Epithelial cell of proximal tubule (primary cell): ENCODE data around the gene MED22. TPM values are rescaled to one million over a fixed set of nuclear protein-coding genes. Genes with fewer than 3 reads are reported as not detected.
A peak's percentile ranks its signal among the peaks of the same experiment; 100 is the strongest.

Experiments
- DNase-seq: peaks from one replicate; pipeline ENCODE4 v3.0.0-alpha.2; 2011; ENCODE audit warnings: low read depth
- H3K4me3 ChIP-seq: 2 replicates; pipeline ENCODE4 v1.5.1; 2011; ENCODE audit warnings: low read depth, mild to moderate bottlenecking, low read length
- total RNA-seq: library from RNA; depleted of rRNA; stranded (reverse); fragments of >200 nt; gene quantifications from 2 replicates; pipeline ENCODE4 v1.2.3, GENCODE V29; 2015
- TF ChIP-seq, protein P1 (sequence below): conservative IDR thresholded peaks from 2 replicates; pipeline ENCODE4 v1.5.1; 2012; ENCODE audit warnings: low read depth, mild to moderate bottlenecking, low read length

Gene MED22
- total RNA-seq, 1 donor from 2014 or later, result 18.4 TPM

DNA sequence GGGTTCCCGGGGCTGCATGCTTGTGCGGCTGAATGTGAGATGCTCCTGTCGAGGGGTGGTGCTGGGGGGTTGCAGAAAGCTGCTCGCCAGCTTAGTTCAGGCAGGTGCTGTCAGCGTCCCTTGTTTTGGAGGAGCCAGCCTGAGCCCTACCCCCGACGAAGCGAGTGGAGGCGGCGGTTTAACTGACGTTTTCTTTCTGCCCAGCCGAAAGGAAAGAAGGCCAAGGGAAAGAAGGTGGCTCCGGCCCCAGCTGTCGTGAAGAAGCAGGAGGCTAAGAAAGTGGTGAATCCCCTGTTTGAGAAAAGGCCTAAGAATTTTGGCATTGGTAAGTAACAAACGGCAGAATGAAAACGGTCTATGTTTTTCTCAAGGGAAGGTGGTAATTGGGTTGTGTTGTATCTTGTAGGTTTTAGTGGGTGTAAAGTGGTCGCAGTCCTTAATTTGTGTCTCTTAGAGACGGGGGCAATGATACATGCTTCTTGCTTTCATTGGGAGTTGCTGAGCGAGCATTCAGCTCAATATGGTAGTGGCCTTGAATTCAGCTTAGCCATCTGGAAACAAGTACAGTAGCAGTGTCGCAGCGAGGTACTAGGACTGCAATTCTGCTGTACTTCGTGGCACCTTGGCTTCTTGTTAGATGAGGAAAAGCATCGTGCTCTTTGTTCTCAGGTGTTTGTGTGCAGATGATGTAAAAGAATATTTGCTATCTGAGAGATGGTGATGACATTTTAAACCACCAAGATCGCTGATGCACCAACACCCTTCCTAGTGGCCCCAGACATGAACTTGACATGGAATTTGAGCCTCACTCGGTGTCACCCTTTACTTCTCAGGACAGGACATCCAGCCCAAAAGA is 1.0 kb upstream of the MED22 start:
- TF ChIP-seq, protein P1, sequence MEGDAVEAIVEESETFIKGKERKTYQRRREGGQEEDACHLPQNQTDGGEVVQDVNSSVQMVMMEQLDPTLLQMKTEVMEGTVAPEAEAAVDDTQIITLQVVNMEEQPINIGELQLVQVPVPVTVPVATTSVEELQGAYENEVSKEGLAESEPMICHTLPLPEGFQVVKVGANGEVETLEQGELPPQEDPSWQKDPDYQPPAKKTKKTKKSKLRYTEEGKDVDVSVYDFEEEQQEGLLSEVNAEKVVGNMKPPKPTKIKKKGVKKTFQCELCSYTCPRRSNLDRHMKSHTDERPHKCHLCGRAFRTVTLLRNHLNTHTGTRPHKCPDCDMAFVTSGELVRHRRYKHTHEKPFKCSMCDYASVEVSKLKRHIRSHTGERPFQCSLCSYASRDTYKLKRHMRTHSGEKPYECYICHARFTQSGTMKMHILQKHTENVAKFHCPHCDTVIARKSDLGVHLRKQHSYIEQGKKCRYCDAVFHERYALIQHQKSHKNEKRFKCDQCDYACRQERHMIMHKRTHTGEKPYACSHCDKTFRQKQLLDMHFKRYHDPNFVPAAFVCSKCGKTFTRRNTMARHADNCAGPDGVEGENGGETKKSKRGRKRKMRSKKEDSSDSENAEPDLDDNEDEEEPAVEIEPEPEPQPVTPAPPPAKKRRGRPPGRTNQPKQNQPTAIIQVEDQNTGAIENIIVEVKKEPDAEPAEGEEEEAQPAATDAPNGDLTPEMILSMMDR, result no peak
- no peak for DNase-seq
- peak overlapping the region; percentile 90 for H3K4me3 ChIP-seq

DNA sequence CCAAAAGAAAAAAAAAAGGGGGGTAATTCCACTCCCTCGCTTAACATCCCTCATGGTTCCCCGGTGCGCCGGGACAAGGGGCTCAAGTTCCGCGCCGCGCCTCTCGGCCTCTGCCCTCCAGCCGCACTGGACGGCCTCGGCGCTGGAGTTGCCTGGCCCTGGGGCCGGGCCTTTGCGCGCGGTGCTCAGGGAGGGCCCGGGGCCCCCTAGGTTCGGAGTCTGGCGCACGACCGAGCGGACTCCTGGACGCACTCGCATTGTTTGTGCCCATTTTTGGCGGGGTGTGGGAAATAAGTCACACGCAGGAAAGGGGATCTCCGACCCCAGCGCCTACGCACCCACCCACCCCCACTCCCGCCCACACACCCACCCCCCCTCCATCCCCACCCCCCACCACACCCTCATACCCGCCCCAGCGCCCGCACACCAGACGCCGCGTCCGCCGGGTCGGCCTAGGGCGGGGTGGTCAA is 381 bp downstream of the MED22 start:
- peak overlapping the region; percentile 90 for H3K4me3 ChIP-seq
- DNase-seq, result no peak
- TF ChIP-seq, protein P1, result no peak

DNA sequence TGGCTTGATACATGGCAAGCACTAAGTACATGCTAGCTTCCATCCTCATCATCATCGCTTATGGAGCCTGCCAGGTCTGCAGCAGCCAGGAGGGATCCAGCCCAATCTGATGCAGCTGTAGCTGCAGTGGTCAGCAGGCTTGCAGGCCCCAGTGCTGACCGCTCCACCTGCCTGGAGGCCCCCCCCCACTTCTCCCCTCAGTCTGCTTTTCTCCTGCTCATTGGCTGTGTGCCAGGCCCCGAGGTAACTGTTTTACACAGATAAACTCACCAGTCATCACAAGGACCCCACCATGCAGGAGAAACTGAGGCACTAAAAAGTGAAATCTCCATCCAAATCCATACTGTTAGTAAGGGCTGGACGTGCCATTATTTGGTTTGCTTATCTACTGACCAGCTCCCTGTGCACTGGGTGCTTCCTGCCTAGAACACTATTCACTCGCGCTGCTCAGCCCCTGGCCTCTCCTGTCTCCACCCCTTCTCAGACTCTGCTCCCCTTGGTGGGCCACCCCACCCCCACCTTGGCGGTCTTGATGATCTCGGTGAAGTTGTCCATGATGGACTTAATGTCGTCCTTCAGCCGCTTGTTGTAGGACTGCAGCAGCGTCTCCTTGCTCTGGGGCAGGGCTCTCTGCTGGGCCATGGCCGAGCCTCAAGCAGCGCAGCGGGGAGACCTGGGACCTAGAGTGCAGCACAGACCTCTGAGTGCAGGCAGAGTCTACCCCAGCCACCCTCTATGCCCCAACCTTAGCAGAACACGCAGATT is 1.7 kb downstream of the MED22 start:
- TF ChIP-seq, protein P1, result no peak

DNA sequence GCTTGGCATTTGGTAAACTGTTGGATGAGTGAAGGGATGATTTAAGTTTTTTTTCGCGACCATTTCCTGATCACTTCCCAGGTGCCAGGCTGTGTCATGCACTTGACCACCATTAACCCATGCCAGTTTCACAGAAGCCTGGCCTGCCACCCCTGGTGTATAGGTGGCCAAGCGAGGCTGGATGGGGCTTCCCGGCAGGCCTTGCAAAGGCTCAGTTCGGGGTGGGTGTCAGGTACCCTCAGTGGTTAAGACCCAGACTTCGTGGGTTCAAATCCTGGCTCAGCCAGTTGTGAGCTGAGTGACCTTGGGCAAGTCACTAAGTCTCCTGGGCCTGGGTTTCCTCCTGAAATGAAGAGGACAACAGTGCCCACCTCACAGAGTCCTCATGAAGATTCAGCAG is 2.3 kb downstream of the MED22 start:
- no peak for DNase-seq
- H3K4me3 ChIP-seq, result no peak overlapping the region
- TF ChIP-seq, protein P1, result no peak

More for the DNA sequence above, 1.7 kb downstream of the MED22 start:
- peak overlapping the region; percentile 90 for H3K4me3 ChIP-seq
- DNase-seq, result no peak

DNA sequence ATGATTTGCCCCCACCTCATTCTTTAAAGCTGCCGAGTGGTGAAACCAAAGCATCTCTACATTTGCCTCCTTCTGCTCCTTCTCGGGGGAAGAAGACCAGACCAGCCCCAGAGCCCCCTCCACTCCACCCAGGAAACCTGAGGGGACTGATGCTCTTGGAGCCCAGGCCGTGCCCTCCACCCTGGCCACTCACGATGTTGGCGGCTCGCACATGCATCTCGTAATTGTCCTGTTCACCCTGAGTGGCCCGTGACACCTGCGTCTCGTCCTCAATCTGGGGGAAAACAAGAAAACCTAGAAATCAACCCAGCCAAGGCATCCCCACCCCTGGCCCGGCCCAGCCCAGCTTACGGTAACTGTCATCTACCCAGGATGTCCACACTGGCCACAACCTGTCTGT is 3.0 kb downstream of the MED22 start:
- no peak overlapping the region for H3K4me3 ChIP-seq
- TF ChIP-seq, protein P1, result no peak
- no peak for DNase-seq

DNA sequence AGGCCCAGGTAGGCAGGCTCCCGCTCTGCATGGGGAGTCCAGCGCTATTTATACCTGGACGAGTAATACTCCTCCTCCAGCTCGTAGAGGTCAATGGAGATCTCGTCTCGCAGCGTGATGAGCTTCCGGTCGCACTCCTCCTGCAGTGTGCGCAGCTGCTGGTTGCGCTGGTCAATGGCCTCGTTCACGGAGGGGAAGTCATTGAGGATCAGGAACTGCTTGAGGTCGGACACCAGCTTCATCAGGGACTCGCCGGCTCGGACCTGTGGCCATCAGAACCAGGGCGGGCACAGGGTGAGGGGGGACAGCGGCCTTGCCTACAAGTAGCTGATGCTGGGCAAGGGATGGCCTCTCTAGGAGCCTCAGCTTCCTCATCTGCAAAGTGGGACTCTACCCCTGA is 3.9 kb downstream of the MED22 start:
- no peak overlapping the region for H3K4me3 ChIP-seq
- no peak for DNase-seq
- TF ChIP-seq, protein P1, result no peak
